Measurements from ENCODE around the gene CAMK2N2.

DNA sequence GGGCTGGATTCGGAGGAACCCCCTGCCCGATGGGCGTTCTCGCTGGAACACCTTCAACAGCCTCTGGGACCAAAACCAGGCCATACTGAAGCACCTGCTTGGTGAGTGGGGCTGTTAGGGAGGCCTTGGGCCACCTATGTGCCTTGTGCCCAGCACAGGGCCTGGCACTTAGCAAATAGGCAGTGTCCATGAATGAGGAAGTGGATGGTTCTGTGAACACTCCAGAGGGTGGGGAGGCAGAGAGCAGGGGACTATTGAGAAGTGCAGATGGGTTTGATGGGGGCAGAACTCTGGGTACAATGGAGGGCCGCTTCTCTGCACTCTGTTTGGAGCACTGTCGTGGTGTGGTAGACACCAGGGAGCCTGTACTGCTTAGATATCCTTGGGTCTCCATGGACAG is 16.0 kb upstream of the CAMK2N2 start:
- TF ChIP-seq FOXM1 (IDR thresholded peaks at IDR 0.05; ENCODE audit: borderline replicate concordance, low read depth) (no peak), RAD21 (IDR thresholded peaks at IDR 0.05; ENCODE audit: low read depth) (no peak)

Data from Ishikawa (cell line).